Measurements from ENCODE around the gene UBXN4. TPM values are rescaled to one million over a fixed set of nuclear protein-coding genes. Genes with fewer than 3 reads are reported as not detected.

UBXN4 gene
- total RNA-seq, 2 experiments from 2014 or later = 55.4 to 88.2 TPM

GRCh38 chr2:135812907-135813511, 71.4 kb downstream of the UBXN4 start:
- no peaks in the 10 kb centered on the region for H3K4me1 ChIP-seq (ENCODE audit: insufficient read depth, low read length, poor library complexity, severe bottlenecking)
- H3K9me2 ChIP-seq (ENCODE audit: insufficient read depth, low read length) = no peaks in the 10 kb centered on the region
- no peak overlapping the region for H3K4me2 ChIP-seq (ENCODE audit: low read length)
- ChIA-PET CTCF (ENCODE audit: unreplicated experiment) (no interaction called here), POLR2A (no interaction called here)
- H3K9me3 ChIP-seq (ENCODE audit: low read length) = no peaks in the 10 kb centered on the region
- intact Hi-C loops (cut with micrococcal nuclease; ENCODE audit: unreplicated experiment) = no loop called here
- no TSS peak for BruUV-seq (replicated peaks)
- H3K36me3 ChIP-seq (ENCODE audit: insufficient read depth, low read length) = no peaks in the 10 kb centered on the region
- H4K20me1 ChIP-seq (ENCODE audit: insufficient read depth, low read length) = no peaks in the 10 kb centered on the region
- H3K27ac ChIP-seq (ENCODE audit: low read depth, low read length, poor library complexity, severe bottlenecking) = no peak overlapping the region
- TF ChIP-seq EZH2phosphoT487 (IDR thresholded peaks at IDR 0.05; ENCODE audit: borderline replicate concordance, low read depth, low read length) (no peak), CTCF (conservative IDR thresholded peaks at IDR 0.05; ENCODE audit: low read length) (no peak)
- H3K4me3 ChIP-seq (ENCODE audit: low read depth, low read length, poor library complexity, severe bottlenecking) = no peak overlapping the region
- H2AFZ ChIP-seq (ENCODE audit: low read length) = no peak overlapping the region
- no peaks in the 10 kb centered on the region for H3K79me2 ChIP-seq (ENCODE audit: insufficient read depth, low read depth, low read length)
- DNase-seq (ENCODE audit: low spot score) = no peak

- Histone ChIP-seq H3K4me3 (ENCODE audit: low read depth, low read length, poor library complexity, severe bottlenecking) (no peak overlapping the region), H3K9me2 (ENCODE audit: insufficient read depth, low read length) (no peaks in the 10 kb centered on the region), H4K20me1 (ENCODE audit: insufficient read depth, low read length) (no peaks in the 10 kb centered on the region), H3K4me1 (ENCODE audit: insufficient read depth, low read length, poor library complexity, severe bottlenecking) (no peaks in the 10 kb centered on the region), H3K79me2 (ENCODE audit: insufficient read depth, low read depth, low read length) (no peaks in the 10 kb centered on the region), H3K4me2 (ENCODE audit: low read length) (no peak overlapping the region), H3K36me3 (ENCODE audit: insufficient read depth, low read length) (no peaks in the 10 kb centered on the region), H3K9me3 (ENCODE audit: low read length) (no peaks in the 10 kb centered on the region), H3K27ac (ENCODE audit: low read depth, low read length, poor library complexity, severe bottlenecking) (no peak overlapping the region), H2AFZ (ENCODE audit: low read length) (no peak overlapping the region)
- BruUV-seq (replicated peaks) = no TSS peak
- CTCF ChIA-PET (ENCODE audit: unreplicated experiment) = no interaction called here
- TF ChIP-seq CTCF (conservative IDR thresholded peaks at IDR 0.05; ENCODE audit: low read length) (no peak), EZH2phosphoT487 (IDR thresholded peaks at IDR 0.05; ENCODE audit: borderline replicate concordance, low read depth, low read length) (no peak)
- DNase-seq (ENCODE audit: low spot score) = no peak
- intact Hi-C loops (cut with micrococcal nuclease; ENCODE audit: unreplicated experiment) = no loop called here
- POLR2A ChIA-PET = interaction anchor here (0.5 to 0.6 kb wide), 2 partner anchors 61 to 446 kb away, joined by 3 to 5 read pairs; no protein-coding TSS in a partner anchor
Observed at GRCh38 chr2:135815269-135815668, 73.6 kb downstream of the UBXN4 start.

- Histone ChIP-seq H3K27ac (ENCODE audit: low read depth, low read length, poor library complexity, severe bottlenecking) (no peak overlapping the region), H3K36me3 (ENCODE audit: insufficient read depth, low read length) (no peaks in the 10 kb centered on the region), H4K20me1 (ENCODE audit: insufficient read depth, low read length) (no peaks in the 10 kb centered on the region), H3K9me2 (ENCODE audit: insufficient read depth, low read length) (no peaks in the 10 kb centered on the region), H2AFZ (ENCODE audit: low read length) (no peak overlapping the region), H3K4me1 (ENCODE audit: insufficient read depth, low read length, poor library complexity, severe bottlenecking) (no peaks in the 10 kb centered on the region), H3K4me2 (ENCODE audit: low read length) (no peak overlapping the region), H3K9me3 (ENCODE audit: low read length) (0 out of 2 replicates have a peak, but pooled peaks cover 2% of the 10 kb centered on the region), H3K4me3 (ENCODE audit: low read depth, low read length, poor library complexity, severe bottlenecking) (no peak overlapping the region), H3K79me2 (ENCODE audit: insufficient read depth, low read depth, low read length) (no peaks in the 10 kb centered on the region)
- CTCF ChIA-PET (ENCODE audit: unreplicated experiment) = no interaction called here
- DNase-seq (ENCODE audit: low spot score) = no peak
- intact Hi-C loops (cut with micrococcal nuclease; ENCODE audit: unreplicated experiment) = no loop called here
- no peak for TF ChIP-seq EZH2phosphoT487 (IDR thresholded peaks at IDR 0.05; ENCODE audit: borderline replicate concordance, low read depth, low read length)
- no peak for TF ChIP-seq CTCF (conservative IDR thresholded peaks at IDR 0.05; ENCODE audit: low read length)
- POLR2A ChIA-PET = interaction anchor here (0.5 kb wide), 1 partner anchor 16 kb away, joined by 5 read pairs; no protein-coding TSS in a partner anchor
- BruUV-seq (replicated peaks) = no TSS peak
Observed at GRCh38 chr2:135817466-135817865, 75.8 kb downstream of the UBXN4 start.

Data from OCI-LY7 (cell line).